Activated B cell treated with CpG ODN at 0.5 μM for 24 hours (primary cell): ENCODE data around the gene ASAP2. TPM values are rescaled to one million over a fixed set of nuclear protein-coding genes. Genes with fewer than 3 reads are reported as not detected.

Source experiments
- ATAC-seq: fragments of 200-7000 bp; cut with Tn5 transposase; one replicate; pipeline ENCODE4 v1.10.0; 2021; ENCODE audit warnings: low read depth, mild to moderate bottlenecking, moderate library complexity
- CTCF ChIA-PET: fragments of 350-600 bp; sonication (Branson Sonifier 250); formaldehyde crosslinking; loops from one replicate; lab custom pipeline; 2021; ENCODE audit warnings: antibody characterized with exemption; lab: Charles Lee
- POLR2A ChIA-PET: fragments of 350-600 bp; sonication (Branson Sonifier 250); formaldehyde crosslinking; loops from one replicate; lab custom pipeline; 2021; ENCODE audit warnings: antibody characterized with exemption; lab: Charles Lee
- DNase-seq: peaks from one replicate; pipeline ENCODE4 v3.0.0; 2022
- H3K27ac Mint-ChIP-seq: one replicate; pipeline ENCODE4 v1.8.0; 2020; ENCODE audit warnings: mixed read lengths
- H3K27me3 Mint-ChIP-seq: one replicate; pipeline ENCODE4 v1.8.0; 2021; ENCODE audit warnings: mixed read lengths
- H3K36me3 Mint-ChIP-seq: one replicate; pipeline ENCODE4 v1.8.0; 2021; ENCODE audit warnings: low read depth, mixed read lengths
- H3K4me1 Mint-ChIP-seq: one replicate; pipeline ENCODE4 v1.8.0; 2021; ENCODE audit warnings: mixed read lengths
- H3K4me3 Mint-ChIP-seq: one replicate; pipeline ENCODE4 v1.8.0; 2020; ENCODE audit warnings: mild to moderate bottlenecking, mixed read lengths
- H3K9me3 Mint-ChIP-seq: one replicate; pipeline ENCODE4 v1.8.0; 2020; ENCODE audit warnings: mixed read lengths
- CTCF ChIP-seq: fragments of 200-600 bp; IDR thresholded peaks from one replicate; pipeline ENCODE4 v1.8.0; 2022; ENCODE audit warnings: antibody characterized with exemption, mild to moderate bottlenecking
- intact Hi-C: fragments of 100-400 bp; cut with micrococcal nuclease; formaldehyde crosslinking; loops from one replicate; pipeline ENCODE4 v1.15.1; 2024
- total RNA-seq: library from RNA; stranded (reverse); gene quantifications from 2 replicates; pipeline ENCODE4 v1.2.3, GENCODE V29; 2022

The ASAP2 gene
- total RNA-seq, 1 donor from 2014 or later: not detected

DNA sequence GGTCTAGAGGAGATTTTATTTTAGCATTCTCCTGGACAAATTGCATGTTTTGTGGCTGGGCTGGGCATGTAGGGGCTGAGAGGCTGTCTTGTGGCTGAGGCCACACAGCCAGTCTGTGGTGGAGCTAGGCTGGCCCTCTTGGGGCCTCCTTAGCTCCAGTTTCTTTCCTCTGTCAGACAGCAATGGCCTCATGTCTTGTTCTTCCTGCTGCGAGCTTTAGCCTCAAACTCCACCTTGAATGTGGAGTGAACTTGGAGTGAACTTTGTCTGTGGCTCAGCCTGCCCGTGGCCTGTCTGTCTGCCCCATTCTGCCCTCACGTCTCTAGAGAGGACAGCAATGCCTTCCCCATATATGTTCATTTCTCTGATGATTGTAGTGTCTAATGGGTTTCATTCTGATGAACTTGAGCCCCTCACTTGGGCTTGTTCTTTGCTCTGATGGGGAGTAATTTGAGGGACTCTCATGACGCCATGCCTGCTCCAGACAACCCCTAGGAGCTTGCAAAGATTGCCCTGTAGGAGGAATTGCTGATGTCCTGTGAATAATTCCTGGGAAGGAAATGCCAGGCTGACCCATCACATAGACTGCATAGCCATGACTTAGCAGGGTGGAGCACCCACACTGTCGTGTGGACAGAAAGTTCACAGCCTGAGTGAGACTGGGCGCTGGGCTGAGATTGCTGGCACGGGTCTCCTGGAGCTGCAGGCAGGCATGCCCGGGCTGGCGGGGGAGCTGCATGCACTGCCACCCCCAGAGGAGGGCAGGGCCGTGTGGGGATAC lies 42.6 kb downstream of the ASAP2 start:
- intact Hi-C loops: no loop called here
- POLR2A ChIA-PET: no interaction called here
- H3K27me3 Mint-ChIP-seq: peaks cover 4% of the 10 kb centered on the region
- H3K36me3 Mint-ChIP-seq: no peaks in the 10 kb centered on the region
- CTCF ChIA-PET: no interaction called here
- H3K4me3 Mint-ChIP-seq: no peak overlapping the region
- no peak overlapping the region for H3K27ac Mint-ChIP-seq
- H3K4me1 Mint-ChIP-seq: no peaks in the 10 kb centered on the region
- H3K9me3 Mint-ChIP-seq: no peaks in the 10 kb centered on the region
- no peak for TF ChIP-seq CTCF
- ATAC-seq (no peak), DNase-seq (no peak)

DNA sequence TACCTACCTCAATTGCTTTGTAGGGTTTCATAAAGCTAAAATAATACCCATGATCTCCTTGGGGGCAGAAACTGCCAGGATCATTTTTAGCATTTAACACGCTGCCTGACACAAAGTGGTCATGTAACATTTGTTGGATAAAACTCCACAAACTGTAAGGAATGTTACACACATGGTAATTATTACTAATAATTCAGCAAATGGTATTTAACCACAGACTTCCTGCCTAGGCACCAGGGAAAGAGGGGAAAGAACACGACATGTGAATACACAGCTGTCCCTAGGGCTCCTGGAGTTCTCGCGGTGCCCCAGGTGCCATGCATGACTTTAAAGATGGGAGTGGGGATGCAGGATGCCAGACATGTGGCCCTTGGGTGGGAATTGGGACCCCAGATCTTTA lies 43.5 kb downstream of the ASAP2 start:
- DNase-seq: no peak
- ChIA-PET CTCF (no interaction called here), POLR2A (no interaction called here)
- Mint-ChIP-seq H3K4me1 (no peaks in the 10 kb centered on the region), H3K4me3 (no peak overlapping the region), H3K36me3 (no peaks in the 10 kb centered on the region), H3K27me3 (peaks cover 4% of the 10 kb centered on the region), H3K9me3 (no peaks in the 10 kb centered on the region), H3K27ac (no peak overlapping the region)
- no peak for ATAC-seq
- intact Hi-C loops: no loop called here
- no peak for TF ChIP-seq CTCF

DNA sequence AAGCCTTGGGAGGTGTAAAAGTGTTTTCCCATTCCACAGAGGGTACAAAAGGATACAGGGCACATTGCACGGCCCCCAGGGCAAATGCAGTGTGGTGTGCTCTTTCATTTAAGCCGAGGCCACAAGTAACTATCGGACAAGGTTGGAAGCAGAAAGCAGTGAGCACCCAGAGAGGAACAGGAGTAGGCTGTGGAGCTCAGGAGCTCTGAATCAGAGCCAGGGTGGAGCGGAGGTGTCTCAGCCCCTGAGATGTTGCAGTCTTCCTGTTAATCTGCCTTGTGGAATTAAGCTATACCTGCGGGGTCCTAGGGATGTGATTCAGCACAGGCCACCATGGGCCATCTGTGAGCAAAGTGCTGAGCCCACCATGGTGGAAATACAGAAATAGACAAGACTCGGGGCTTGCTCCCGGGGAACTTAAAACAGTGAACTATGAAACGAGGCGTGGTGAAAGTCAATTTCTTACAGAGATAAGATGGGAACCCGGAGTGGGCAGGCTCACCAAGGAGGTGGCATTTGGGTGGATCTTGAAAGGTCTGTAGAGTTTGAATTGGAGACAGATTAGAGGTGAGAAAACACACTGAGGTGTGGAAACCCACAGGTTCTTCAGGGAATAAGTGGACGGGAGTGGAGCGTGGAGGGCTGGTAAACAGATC lies 44.0 kb downstream of the ASAP2 start:
- Mint-ChIP-seq H3K4me3 (no peak overlapping the region), H3K27me3 (peaks cover 4% of the 10 kb centered on the region), H3K36me3 (no peaks in the 10 kb centered on the region), H3K9me3 (no peaks in the 10 kb centered on the region), H3K27ac (no peak overlapping the region), H3K4me1 (no peaks in the 10 kb centered on the region)
- intact Hi-C loops: no loop called here
- POLR2A ChIA-PET: no interaction called here
- CTCF ChIA-PET: no interaction called here
- DNase-seq (no peak), ATAC-seq (no peak)
- TF ChIP-seq CTCF: no peak

- no peaks in the 10 kb centered on the region for H3K9me3 Mint-ChIP-seq
Observed at GRCh38 chr2:9251154-9252001, 44.8 kb downstream of the ASAP2 start.

More at GRCh38 chr2:9251154-9252001, 44.8 kb downstream of the ASAP2 start:
- no peak for DNase-seq
- Mint-ChIP-seq H3K27me3 (peaks cover 4% of the 10 kb centered on the region), H3K36me3 (no peaks in the 10 kb centered on the region), H3K4me1 (no peaks in the 10 kb centered on the region), H3K27ac (no peak overlapping the region), H3K4me3 (no peak overlapping the region)
- no peak for ATAC-seq
- intact Hi-C loops: no loop called here
- no peak for TF ChIP-seq CTCF
- ChIA-PET POLR2A (interaction anchor here (0.7 kb wide), 1 partner anchor 244 kb away, joined by 6 read pairs; no protein-coding TSS in a partner anchor), CTCF (no interaction called here)
